OCI-LY3 (cell line): ENCODE results near the gene COX7C.
"Not testable (repeated sequence)": the region's sequence is repeated elsewhere in the genome, so short reads cannot be mapped to it uniquely, and the experiment has no call there.

ENCODE experiments used
- H2AFZ ChIP-seq: fragments of 200-600, 300-600 bp; shearing (Covaris generic); 2 replicates; pipeline ENCODE4 v1.6.0; 2014; ENCODE audit warnings: antibody characterized with exemption, low read depth, low read length
- H3K27ac ChIP-seq: fragments of 200-600, 300-600 bp; sonication (generic); 2 replicates; pipeline ENCODE4 v1.5.1; 2014; ENCODE audit warnings: mild to moderate bottlenecking, low read length, moderate library complexity, mixed read lengths
- H3K27me3 ChIP-seq: fragments of 200-600, 300-600 bp; sonication (generic); 2 replicates; pipeline ENCODE4 v1.6.1; 2014; ENCODE audit warnings: low read depth, low read length, mixed read lengths
- H3K36me3 ChIP-seq: fragments of 200-600, 300-600 bp; sonication (generic); replicated peaks from 2 replicates; pipeline ENCODE3; 2014; ENCODE audit warnings: low read depth, low read length, mixed read lengths
- H3K4me1 ChIP-seq: fragments of 300-600, 200-600 bp; sonication (generic); 2 replicates; pipeline ENCODE4 v1.6.1; 2014; ENCODE audit warnings: low read length, mixed read lengths
- H3K4me2 ChIP-seq: fragments of 200-600, 300-600 bp; sonication (generic); 2 replicates; pipeline ENCODE4 v1.6.1; 2014; ENCODE audit warnings: low read length, mixed read lengths
- H3K4me3 ChIP-seq: fragments of 300-600, 200-600 bp; sonication (generic); 2 replicates; pipeline ENCODE4 v1.5.1; 2014; ENCODE audit warnings: antibody characterized with exemption, mild to moderate bottlenecking, low read length, moderate library complexity
- H3K79me2 ChIP-seq: fragments of 300-600, 200-600 bp; shearing (Covaris generic); 2 replicates; pipeline ENCODE4 v1.6.1; 2014; ENCODE audit warnings: mild to moderate bottlenecking, low read length, mixed read lengths
- H3K9ac ChIP-seq: fragments of 300-600, 200-600 bp; shearing (Covaris generic); 2 replicates; pipeline ENCODE4 v1.6.0; 2014; ENCODE audit warnings: mild to moderate bottlenecking, low read length, moderate library complexity
- H3K9me3 ChIP-seq: fragments of 200-600, 300-600 bp; shearing (Covaris generic); 2 replicates; pipeline ENCODE4 v1.6.1; 2014; ENCODE audit warnings: low read length, mixed read lengths; ENCODE audit not compliant: insufficient read depth
- H4K20me1 ChIP-seq: fragments of 200-600, 300-600 bp; sonication (generic); 2 replicates; pipeline ENCODE4 v1.6.1; 2016; ENCODE audit warnings: low read length, mixed read lengths; ENCODE audit not compliant: insufficient read depth
- EZH2phosphoT487 ChIP-seq: fragments of 200-600 bp; shearing (Covaris generic); IDR thresholded peaks from 2 replicates; pipeline ENCODE4 v1.6.1; 2018; ENCODE audit warnings: antibody characterized with exemption, mixed run types, low read depth
- TF ChIP-seq, protein P1 (sequence below): fragments of 200-600, 300-600 bp; sonication (generic); IDR thresholded peaks from 2 replicates; pipeline ENCODE4 v1.5.1; 2014; ENCODE audit warnings: antibody characterized with exemption, low read length, low read depth

Gene COX7C

DNA sequence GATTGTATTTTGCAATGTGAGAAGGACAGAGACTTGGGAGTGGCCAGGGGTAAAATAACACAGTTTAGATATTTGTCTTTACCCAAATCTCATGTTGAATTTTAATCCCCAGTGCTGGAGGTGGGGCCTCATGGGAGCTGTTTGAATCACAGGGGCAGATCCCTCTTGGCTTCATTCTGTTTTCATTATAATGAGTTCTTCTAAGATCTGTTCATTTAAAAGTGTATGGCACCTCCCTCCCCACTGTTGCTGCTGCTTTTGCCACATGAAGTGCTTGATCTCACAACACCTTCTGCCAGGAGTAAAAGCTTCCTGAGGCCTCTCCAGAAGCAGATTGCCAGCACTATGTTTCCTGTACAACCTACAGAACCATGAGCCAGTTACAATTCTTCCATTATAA lies 28.1 kb downstream of the COX7C start:
- Histone ChIP-seq H3K36me3 (no peaks in the 10 kb centered on the region), H3K9ac (no peak overlapping the region), H4K20me1 (no peaks in the 10 kb centered on the region), H3K27me3 (no peaks in the 10 kb centered on the region), H3K4me1 (no peaks in the 10 kb centered on the region), H3K9me3 (no peaks in the 10 kb centered on the region), H3K79me2 (no peaks in the 10 kb centered on the region), H2AFZ (no peak overlapping the region), H3K27ac (no peak overlapping the region), H3K4me2 (no peak overlapping the region), H3K4me3 (no peak overlapping the region)
- TF ChIP-seq, protein P1, sequence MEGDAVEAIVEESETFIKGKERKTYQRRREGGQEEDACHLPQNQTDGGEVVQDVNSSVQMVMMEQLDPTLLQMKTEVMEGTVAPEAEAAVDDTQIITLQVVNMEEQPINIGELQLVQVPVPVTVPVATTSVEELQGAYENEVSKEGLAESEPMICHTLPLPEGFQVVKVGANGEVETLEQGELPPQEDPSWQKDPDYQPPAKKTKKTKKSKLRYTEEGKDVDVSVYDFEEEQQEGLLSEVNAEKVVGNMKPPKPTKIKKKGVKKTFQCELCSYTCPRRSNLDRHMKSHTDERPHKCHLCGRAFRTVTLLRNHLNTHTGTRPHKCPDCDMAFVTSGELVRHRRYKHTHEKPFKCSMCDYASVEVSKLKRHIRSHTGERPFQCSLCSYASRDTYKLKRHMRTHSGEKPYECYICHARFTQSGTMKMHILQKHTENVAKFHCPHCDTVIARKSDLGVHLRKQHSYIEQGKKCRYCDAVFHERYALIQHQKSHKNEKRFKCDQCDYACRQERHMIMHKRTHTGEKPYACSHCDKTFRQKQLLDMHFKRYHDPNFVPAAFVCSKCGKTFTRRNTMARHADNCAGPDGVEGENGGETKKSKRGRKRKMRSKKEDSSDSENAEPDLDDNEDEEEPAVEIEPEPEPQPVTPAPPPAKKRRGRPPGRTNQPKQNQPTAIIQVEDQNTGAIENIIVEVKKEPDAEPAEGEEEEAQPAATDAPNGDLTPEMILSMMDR = no peak
- no peak for TF ChIP-seq EZH2phosphoT487

DNA sequence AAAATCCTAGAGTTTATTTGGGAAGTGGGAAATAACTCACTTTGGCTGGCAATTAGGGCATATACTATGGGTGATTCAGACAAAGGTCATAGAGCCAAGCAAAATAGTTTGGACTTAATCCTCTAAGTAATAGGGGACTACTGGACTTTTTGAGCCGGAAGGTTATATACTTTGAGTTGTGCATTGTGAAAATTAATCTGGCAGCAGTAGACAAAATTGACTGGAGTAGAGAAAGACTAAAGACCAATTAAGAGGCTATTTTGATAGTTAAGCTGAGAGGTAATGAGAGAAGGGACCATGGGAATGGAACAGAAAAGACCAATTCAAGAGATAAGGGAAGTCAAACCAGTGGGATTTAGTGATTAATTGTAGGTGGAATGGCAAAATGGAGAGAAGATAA lies 28.9 kb downstream of the COX7C start:
- no peaks in the 10 kb centered on the region for H3K27me3 ChIP-seq
- H2AFZ ChIP-seq = no peak overlapping the region
- no peaks in the 10 kb centered on the region for H3K9me3 ChIP-seq
- no peak overlapping the region for H3K27ac ChIP-seq
- TF ChIP-seq, protein P1 = no peak
- no peak for TF ChIP-seq EZH2phosphoT487
- H3K36me3 ChIP-seq = no peaks in the 10 kb centered on the region
- no peaks in the 10 kb centered on the region for H3K4me1 ChIP-seq
- H3K79me2 ChIP-seq = no peaks in the 10 kb centered on the region
- H3K4me3 ChIP-seq = no peak overlapping the region
- H3K4me2 ChIP-seq = no peak overlapping the region
- H3K9ac ChIP-seq = no peak overlapping the region
- no peaks in the 10 kb centered on the region for H4K20me1 ChIP-seq

DNA sequence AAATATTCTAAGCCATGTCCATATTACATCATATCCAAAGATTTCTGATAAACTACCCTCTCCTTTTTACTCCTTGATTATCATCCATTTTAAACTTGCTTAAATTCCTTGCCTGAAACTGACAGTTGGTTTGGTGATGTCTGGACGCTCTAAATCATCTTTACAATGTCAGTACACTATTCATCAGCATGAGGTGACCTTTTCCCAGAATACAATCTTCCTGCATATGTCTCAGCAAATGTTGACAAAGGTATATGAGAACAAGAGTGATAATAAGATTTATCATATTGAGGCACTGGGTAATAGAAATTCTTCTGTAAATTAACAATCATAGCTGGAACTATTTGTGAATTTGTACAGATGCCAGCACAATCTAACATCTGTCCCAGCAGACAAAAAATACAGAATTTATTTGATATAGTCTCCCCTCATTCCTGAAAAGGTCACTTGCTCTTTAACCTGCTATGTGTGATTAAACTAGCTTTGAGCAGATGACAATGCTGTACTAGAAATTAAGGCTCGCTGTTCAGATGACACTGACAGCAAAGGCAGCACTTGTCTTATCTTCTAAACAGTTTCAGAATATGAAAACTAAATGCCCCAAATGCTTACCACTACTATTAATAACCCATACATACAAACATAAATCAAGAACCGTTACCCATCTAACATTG lies 32.2 kb downstream of the COX7C start:
- H3K4me2 ChIP-seq = no peak overlapping the region
- H3K36me3 ChIP-seq = no peaks in the 10 kb centered on the region
- no peaks in the 10 kb centered on the region for H3K4me1 ChIP-seq
- no peaks in the 10 kb centered on the region for H4K20me1 ChIP-seq
- no peak overlapping the region for H3K4me3 ChIP-seq
- no peaks in the 10 kb centered on the region for H3K79me2 ChIP-seq
- H3K27me3 ChIP-seq = no peaks in the 10 kb centered on the region
- no peak for TF ChIP-seq EZH2phosphoT487
- TF ChIP-seq, protein P1 = no peak
- H3K27ac ChIP-seq = no peak overlapping the region
- no peaks in the 10 kb centered on the region for H3K9me3 ChIP-seq
- no peak overlapping the region for H3K9ac ChIP-seq
- H2AFZ ChIP-seq = no peak overlapping the region

GRCh38 chr5:86660771-86661170 lies 43.0 kb downstream of the COX7C start:
- not testable (repeated sequence) for H3K36me3 ChIP-seq, H3K4me1 ChIP-seq, H3K79me2 ChIP-seq, H3K27ac ChIP-seq, H3K27me3 ChIP-seq, H3K9me3 ChIP-seq, H3K9ac ChIP-seq, H4K20me1 ChIP-seq, H3K4me2 ChIP-seq, H3K4me3 ChIP-seq, H2AFZ ChIP-seq

GRCh38 chr5:86664173-86664572 lies 46.4 kb downstream of the COX7C start:
- peaks cover 5% of the 10 kb centered on the region; the same call in 1 of the 2 replicates for H3K4me1 ChIP-seq
- no peaks in the 10 kb centered on the region for H3K79me2 ChIP-seq
- no peak overlapping the region for H3K9ac ChIP-seq
- H3K27ac ChIP-seq = no peak overlapping the region
- no peaks in the 10 kb centered on the region for H3K27me3 ChIP-seq
- no peak overlapping the region for H3K4me3 ChIP-seq
- H3K36me3 ChIP-seq = no peaks in the 10 kb centered on the region
- H3K4me2 ChIP-seq = no peak overlapping the region
- TF ChIP-seq EZH2phosphoT487 = no peak
- no peaks in the 10 kb centered on the region for H4K20me1 ChIP-seq
- no peaks in the 10 kb centered on the region for H3K9me3 ChIP-seq
- H2AFZ ChIP-seq = no peak overlapping the region
